ENCODE results near the gene CLDN4. TPM values are rescaled to one million over a fixed set of nuclear protein-coding genes. Genes with fewer than 3 reads are reported as not detected.

The CLDN4 gene
- total and polyA plus RNA-seq, 2 donors (not counting 3 experiments of a cell fraction or from before 2014, with no cell fraction given), result 0.13 to 0.15 TPM

DNA sequence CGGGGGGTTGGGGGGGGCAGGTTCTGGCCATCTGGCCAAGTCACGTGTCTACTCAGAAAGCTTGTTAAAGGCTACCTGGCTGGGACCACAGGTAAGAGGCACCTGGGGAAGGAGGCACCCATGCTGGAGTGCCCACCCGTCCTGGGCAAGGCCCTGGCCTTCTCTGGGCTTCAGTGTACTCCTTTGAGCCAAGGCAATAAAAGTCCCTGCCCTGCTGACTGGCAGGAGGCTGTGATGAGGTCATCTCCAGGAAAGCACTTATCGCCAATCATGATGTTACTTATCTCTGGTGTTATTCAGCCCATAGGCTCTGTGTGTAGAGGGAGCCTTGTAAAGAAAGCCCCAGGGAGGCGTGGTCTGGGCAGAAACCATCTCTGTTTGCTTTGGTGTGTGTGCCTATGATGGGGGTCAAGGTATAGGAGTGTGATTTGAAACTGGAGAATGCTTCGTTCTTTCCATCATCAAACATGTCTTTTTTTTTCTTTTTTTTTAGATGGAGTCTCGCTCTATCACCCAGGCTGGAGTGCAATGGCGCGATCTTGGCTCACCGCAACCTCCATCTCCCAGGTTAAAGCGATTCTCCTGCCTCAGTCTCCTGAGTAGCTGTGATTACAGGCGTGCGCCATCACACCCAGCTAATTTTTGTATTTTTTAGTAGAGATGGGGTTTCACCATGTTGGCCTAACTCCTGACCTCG is 2.5 kb upstream of the CLDN4 start:
- Histone ChIP-seq H3K9me1 (replicated peaks; ENCODE audit: control insufficient read depth, extremely low read depth, insufficient read depth, low read length) (no peaks in the 10 kb centered on the region), H4K20me1 (replicated peaks; ENCODE audit: control insufficient read depth, extremely low read depth, insufficient read depth, low read length) (no peaks in the 10 kb centered on the region), H3K9ac (replicated peaks; ENCODE audit: extremely low read depth, insufficient read depth, low read length) (no peak overlapping the region), H3K4me3 (replicated peaks in 1 of 3; ENCODE audit: insufficient read depth in 1 of 3, low read depth in 1 of 3, low read length in 3 of 3) (no peak overlapping the region), H3K9me3 (replicated peaks; ENCODE audit: control insufficient read depth, insufficient read depth, low read length) (no peaks in the 10 kb centered on the region), H3K36me3 (ENCODE audit: control insufficient read depth in 2 of 2, extremely low read depth in 1 of 2, insufficient read depth in 2 of 2, low read length in 2 of 2) (no peaks in the 10 kb centered on the region), H3K27me3 (ENCODE audit: control insufficient read depth in 2 of 2, insufficient read depth in 2 of 2, low read length in 2 of 2) (no peaks in the 10 kb centered on the region), H3K4me2 (ENCODE audit: insufficient read depth, low read length) (no peak overlapping the region), H3K27ac (ENCODE audit: insufficient read depth, low read depth, low read length) (no peak overlapping the region), H2AFZ (ENCODE audit: low read depth, low read length) (peak overlapping the region; percentile 8), H3K4me1 (ENCODE audit: control insufficient read depth, extremely low read depth, insufficient read depth, low read length) (peaks cover 5% of the 10 kb centered on the region), H3K79me2 (ENCODE audit: control insufficient read depth, insufficient read depth, low read length) (no peaks in the 10 kb centered on the region)
- TF ChIP-seq FOS (IDR thresholded peaks at IDR 0.05; ENCODE audit: borderline replicate concordance, insufficient read depth, low read length) (no peak), EZH2 (IDR thresholded peaks at IDR 0.05; ENCODE audit: borderline replicate concordance, low read depth, low read length, severe bottlenecking) (no peak), GATA2 (IDR thresholded peaks at IDR 0.05; ENCODE audit: insufficient read depth, insufficient read length, low read depth, low read length) (peak; percentile 50), POLR2AphosphoS5 (IDR thresholded peaks at IDR 0.05; ENCODE audit: insufficient read depth, low read depth, low read length) (no peak), POLR2A (IDR thresholded peaks at IDR 0.05; ENCODE audit: low read depth, low read length) (no peak), MYC (IDR thresholded peaks at IDR 0.05; ENCODE audit: low read depth, low read length) (no peak), JUN (IDR thresholded peaks at IDR 0.05; ENCODE audit: borderline replicate concordance, insufficient read depth, insufficient read length, low read depth) (peak; percentile 52), MAX (IDR thresholded peaks at IDR 0.05; ENCODE audit: insufficient read depth, insufficient read length) (no peak)
- TF ChIP-seq, protein P1, sequence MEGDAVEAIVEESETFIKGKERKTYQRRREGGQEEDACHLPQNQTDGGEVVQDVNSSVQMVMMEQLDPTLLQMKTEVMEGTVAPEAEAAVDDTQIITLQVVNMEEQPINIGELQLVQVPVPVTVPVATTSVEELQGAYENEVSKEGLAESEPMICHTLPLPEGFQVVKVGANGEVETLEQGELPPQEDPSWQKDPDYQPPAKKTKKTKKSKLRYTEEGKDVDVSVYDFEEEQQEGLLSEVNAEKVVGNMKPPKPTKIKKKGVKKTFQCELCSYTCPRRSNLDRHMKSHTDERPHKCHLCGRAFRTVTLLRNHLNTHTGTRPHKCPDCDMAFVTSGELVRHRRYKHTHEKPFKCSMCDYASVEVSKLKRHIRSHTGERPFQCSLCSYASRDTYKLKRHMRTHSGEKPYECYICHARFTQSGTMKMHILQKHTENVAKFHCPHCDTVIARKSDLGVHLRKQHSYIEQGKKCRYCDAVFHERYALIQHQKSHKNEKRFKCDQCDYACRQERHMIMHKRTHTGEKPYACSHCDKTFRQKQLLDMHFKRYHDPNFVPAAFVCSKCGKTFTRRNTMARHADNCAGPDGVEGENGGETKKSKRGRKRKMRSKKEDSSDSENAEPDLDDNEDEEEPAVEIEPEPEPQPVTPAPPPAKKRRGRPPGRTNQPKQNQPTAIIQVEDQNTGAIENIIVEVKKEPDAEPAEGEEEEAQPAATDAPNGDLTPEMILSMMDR (IDR thresholded peaks at IDR 0.05; ENCODE audit: extremely low read depth in 1 of 2, insufficient read depth in 1 of 2, low read depth in 1 of 2, low read length in 2 of 2), result no peak
- peak; percentile 69 for DNase-seq (ENCODE audit: low read depth, low spot score)
- ChIA-PET POLR2A (no interaction called here), CTCF (interaction anchor here (0.6 to 3.0 kb wide), 6 partner anchors 16 to 198 kb away, joined by 3 to 21 read pairs (median 7); partner anchors contain the start of gene ABHD11)
- FAIRE-seq, result peak; percentile 98
- dilution Hi-C loops (cut with MboI; ENCODE audit: extremely low pct_ligation_motif_present, low sequenced_read_pairs) (no loop called here), intact Hi-C loops (cut with micrococcal nuclease) (loop anchor here (2.0 kb wide), 1 partner anchor 15 kb away; the partner anchor contains the start of gene METTL27)
- BruUV-seq (replicated peaks), result no TSS peak
